Activated T-cell treated with anti-CD3 and anti-CD28 coated beads, Interleukin-2, amount 50 U/mL, for 48 hours (primary cell): ENCODE data around the gene FOXJ3.

Experiments
- DNase-seq, 2 experiments: peaks; one replicate each; pipeline ENCODE4 v3.0.0-alpha.2; 2020

Gene FOXJ3

GRCh38 chr1:42302034-42302433, 33.0 kb downstream of the FOXJ3 start:
- DNase-seq, result no peak

GRCh38 chr1:42298520-42298919, 36.5 kb downstream of the FOXJ3 start:
- DNase-seq, result no peak

GRCh38 chr1:42295816-42296215, 39.2 kb downstream of the FOXJ3 start:
- DNase-seq, result no peak

- no peak for DNase-seq
Measured at GRCh38 chr1:42290130-42290529, 44.9 kb downstream of the FOXJ3 start.

- no peak for DNase-seq
Measured at GRCh38 chr1:42288311-42288985, 46.6 kb downstream of the FOXJ3 start.

- DNase-seq, result no peak
Measured at GRCh38 chr1:42282867-42283583, 52.0 kb downstream of the FOXJ3 start.

GRCh38 chr1:42282024-42282579, 52.9 kb downstream of the FOXJ3 start:
- no peak for DNase-seq

GRCh38 chr1:42280821-42281220, 54.2 kb downstream of the FOXJ3 start:
- no peak for DNase-seq

- DNase-seq, result no peak
Measured at GRCh38 chr1:42279055-42279454, 56.0 kb downstream of the FOXJ3 start.

- no peak for DNase-seq
Measured at GRCh38 chr1:42272920-42273319, 62.1 kb downstream of the FOXJ3 start.

GRCh38 chr1:42267904-42268303, 67.1 kb downstream of the FOXJ3 start:
- DNase-seq, result no peak

GRCh38 chr1:42266253-42267135, 68.5 kb downstream of the FOXJ3 start:
- no peak for DNase-seq

GRCh38 chr1:42264511-42265190, 70.4 kb downstream of the FOXJ3 start:
- DNase-seq, result no peak

- no peak for DNase-seq
Measured at GRCh38 chr1:42263019-42263418, 72.0 kb downstream of the FOXJ3 start.

- DNase-seq, result no peak
Measured at GRCh38 chr1:42260376-42261070, 74.5 kb downstream of the FOXJ3 start.

GRCh38 chr1:42259739-42260064, 75.3 kb downstream of the FOXJ3 start:
- no peak for DNase-seq

GRCh38 chr1:42259059-42259738, 75.8 kb downstream of the FOXJ3 start:
- DNase-seq, result no peak

- no peak for DNase-seq
Measured at GRCh38 chr1:42258218-42258617, 76.8 kb downstream of the FOXJ3 start.

- no peak for DNase-seq
Measured at GRCh38 chr1:42251042-42251441, 84.0 kb downstream of the FOXJ3 start.

GRCh38 chr1:42250164-42250563, 84.9 kb downstream of the FOXJ3 start:
- no peak for DNase-seq

GRCh38 chr1:42240966-42241755, 93.9 kb downstream of the FOXJ3 start:
- DNase-seq, result no peak
